Measurements from ENCODE around the gene RARG. TPM values are rescaled to one million over a fixed set of nuclear protein-coding genes. Genes with fewer than 3 reads are reported as not detected.

The RARG gene
- 12.3 and 16.5 TPM in 2 replicates for total RNA-seq

DNA sequence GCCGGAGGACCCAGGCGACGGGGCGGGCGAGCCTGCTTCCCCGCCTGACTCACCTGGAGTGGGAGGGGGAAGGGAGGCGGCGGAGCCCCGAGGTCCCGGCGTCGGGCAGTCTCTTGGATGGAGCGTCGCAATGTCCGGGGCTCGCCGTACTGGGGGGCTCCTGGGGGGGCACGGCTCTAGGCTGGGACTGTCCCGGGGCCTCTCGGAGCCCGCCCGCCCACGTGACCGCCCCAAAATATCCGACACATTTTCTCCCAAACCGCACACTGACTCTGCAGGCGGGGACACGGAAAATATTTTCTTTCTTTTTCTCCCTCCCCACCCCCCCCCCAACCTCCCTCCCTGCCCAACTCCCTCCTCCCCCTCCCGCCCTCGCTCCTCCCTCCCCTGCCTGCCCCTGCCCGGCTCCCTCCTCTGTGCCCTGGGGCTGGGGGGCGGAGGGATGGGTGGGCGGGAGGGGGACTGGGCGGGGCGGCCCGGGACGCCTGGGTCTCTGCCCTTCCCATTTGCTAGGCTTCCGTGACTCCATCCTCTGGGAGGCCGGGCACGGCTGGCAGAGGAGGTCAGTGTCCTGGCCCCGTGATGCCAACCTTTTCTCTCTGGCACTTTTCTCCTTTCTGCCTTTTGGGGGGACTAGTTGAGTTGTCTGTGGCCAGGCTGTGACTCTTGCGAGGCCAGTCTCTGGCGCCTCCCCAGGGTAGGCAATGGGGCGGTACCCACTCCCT, at the start of gene RARG:
RARG (minus strand) TSS at position 289 of the 725 bp plus-strand sequence. CDS start 4,664 bp downstream, outside the sequence.

DNA sequence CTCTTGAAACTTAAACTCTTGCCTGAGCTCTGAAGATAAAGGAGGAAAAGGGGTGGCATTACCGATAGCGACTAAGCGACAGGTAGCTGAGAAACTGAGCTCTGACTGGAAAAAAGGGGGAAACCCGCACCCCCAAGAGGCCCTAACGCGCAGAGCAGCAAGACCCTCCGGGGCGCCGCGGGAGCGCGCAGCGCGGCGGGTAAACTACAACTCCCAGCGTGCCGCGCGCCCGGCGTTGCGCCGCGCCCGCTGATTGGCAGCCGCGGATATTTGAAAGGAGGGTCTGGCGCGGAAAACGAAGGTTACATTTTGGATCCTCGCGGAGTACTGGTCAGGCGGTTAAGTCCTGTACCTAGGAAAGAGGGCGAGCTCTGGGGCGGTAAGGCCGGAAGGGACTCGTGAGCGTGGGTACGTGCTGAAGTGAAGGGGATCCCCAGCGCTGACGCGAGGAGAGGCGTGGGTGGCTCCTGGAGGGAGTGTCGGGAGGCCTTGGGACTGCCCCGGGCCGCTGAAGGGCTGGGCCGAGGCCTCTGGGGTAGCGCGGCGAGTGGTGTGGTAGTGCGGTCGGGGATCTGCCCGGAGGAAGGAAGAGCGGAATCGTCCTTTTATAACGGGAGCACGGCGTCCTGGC, 36.1 kb upstream of the RARG start, which contains the start of gene ESPL1:
ESPL1 (plus strand) TSS at position 301 of the 631 bp plus-strand sequence. CDS start 468 bp downstream, outside the sequence.

GRCh38 chr12:53207042-53207441, 25.0 kb downstream of the RARG start, which contains the start of gene ITGB7:
ITGB7 (minus strand) TSS chr12:53207251; CDS start chr12:53200443, 6,808 bp downstream.

DNA sequence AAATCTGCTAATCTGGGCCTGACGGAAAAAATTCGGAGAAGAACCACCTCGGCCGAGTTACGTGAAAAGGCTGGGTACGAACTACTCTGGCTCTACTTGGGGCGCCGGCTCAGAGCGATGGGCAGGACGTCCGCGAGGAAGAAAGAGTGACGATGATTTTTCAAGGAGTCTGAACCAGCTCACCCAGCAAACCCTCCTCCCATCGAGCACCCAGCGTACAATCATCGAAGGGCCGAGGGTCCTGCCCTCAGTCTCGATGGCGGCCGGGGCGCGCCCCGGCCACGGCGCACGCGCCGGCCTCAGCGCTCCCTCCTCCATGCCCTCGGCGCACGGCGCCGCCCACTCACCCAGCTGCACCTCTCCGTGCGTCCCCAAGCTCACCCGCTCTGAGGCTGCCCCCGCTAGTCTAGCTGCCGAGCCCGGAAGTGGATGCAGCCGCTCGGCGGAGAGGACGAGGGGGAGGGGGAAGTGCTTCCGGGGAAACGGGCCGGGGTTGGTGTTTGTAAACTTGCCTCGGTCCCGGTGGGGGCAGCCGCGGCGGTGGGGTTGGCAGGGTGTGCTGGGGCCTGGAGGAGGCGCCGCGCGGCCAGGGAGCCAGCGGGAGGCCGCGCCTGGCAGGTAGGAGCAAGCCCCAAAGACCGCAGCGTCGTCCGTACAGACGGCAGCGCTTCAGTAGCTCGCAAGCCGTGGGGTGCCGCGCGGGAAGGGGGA, 51.6 kb downstream of the RARG start, which contains the start of the genes CSAD and ZNF740:
CSAD (minus strand) TSS at position 706 of the 711 bp plus-strand sequence. CDS start 7,455 bp downstream, outside the sequence.
ZNF740 (plus strand) TSS at position 503 of the 711 bp plus-strand sequence. CDS start 1,262 bp downstream, outside the sequence.

Other genes starting within 250 kb of the RARG start
- gene EIF4B, start 225.8 kb downstream of the RARG start, total RNA-seq: 1,180 and 1,656 TPM in 2 replicates
- 19.1 and 31.5 TPM in 2 replicates for gene TNS2, start 182.1 kb downstream of the RARG start, total RNA-seq
- gene SPRYD3, start 152.8 kb downstream of the RARG start, total RNA-seq: 11.9 and 13.8 TPM in 2 replicates
- 1.7 and 5.2 TPM in 2 replicates for gene IGFBP6, start 134.5 kb downstream of the RARG start, total RNA-seq
- gene SOAT2, start 128.7 kb downstream of the RARG start, total RNA-seq: not detected in 2 replicates
- 15.3 and 15.6 TPM in 2 replicates for gene ZNF740, start 51.5 kb downstream of the RARG start, total RNA-seq
- gene CSAD, start 51.3 kb downstream of the RARG start, total RNA-seq: 4.6 and 5.5 TPM in 2 replicates
- gene ITGB7, start 25.0 kb downstream of the RARG start, total RNA-seq: under 0.01 and 0.09 TPM in 2 replicates
- gene ESPL1, start 36.1 kb upstream of the RARG start, total RNA-seq: 1.3 and 1.5 TPM in 2 replicates
- gene PFDN5, start 63.3 kb upstream of the RARG start, total RNA-seq: 495 and 525 TPM in 2 replicates
- gene MYG1, start 67.5 kb upstream of the RARG start, total RNA-seq: 34.6 and 41.9 TPM in 2 replicates
- gene AAAS, start 89.4 kb upstream of the RARG start, total RNA-seq: 23.7 and 24.4 TPM in 2 replicates
- gene SP7, start 104.1 kb upstream of the RARG start, total RNA-seq: not detected in 2 replicates
- gene SP1, start 148.0 kb upstream of the RARG start, total RNA-seq: 30.2 and 36.9 TPM in 2 replicates
- not detected in 2 replicates for gene AMHR2, start 191.6 kb upstream of the RARG start, total RNA-seq
- 11.2 and 11.8 TPM in 2 replicates for gene PRR13, start 209.5 kb upstream of the RARG start, total RNA-seq
- 379 and 479 TPM in 2 replicates for gene PCBP2, start 219.9 kb upstream of the RARG start, total RNA-seq